ENCODE measurements around the gene BUB1. TPM values are rescaled to one million over a fixed set of nuclear protein-coding genes. Genes with fewer than 3 reads are reported as not detected.
"Not testable (repeated sequence)": the region's sequence is repeated elsewhere in the genome, so short reads cannot be mapped to it uniquely, and the experiment has no call there.

BUB1 gene
- total RNA-seq, 1 donor from 2014 or later = 80.4 TPM

DNA sequence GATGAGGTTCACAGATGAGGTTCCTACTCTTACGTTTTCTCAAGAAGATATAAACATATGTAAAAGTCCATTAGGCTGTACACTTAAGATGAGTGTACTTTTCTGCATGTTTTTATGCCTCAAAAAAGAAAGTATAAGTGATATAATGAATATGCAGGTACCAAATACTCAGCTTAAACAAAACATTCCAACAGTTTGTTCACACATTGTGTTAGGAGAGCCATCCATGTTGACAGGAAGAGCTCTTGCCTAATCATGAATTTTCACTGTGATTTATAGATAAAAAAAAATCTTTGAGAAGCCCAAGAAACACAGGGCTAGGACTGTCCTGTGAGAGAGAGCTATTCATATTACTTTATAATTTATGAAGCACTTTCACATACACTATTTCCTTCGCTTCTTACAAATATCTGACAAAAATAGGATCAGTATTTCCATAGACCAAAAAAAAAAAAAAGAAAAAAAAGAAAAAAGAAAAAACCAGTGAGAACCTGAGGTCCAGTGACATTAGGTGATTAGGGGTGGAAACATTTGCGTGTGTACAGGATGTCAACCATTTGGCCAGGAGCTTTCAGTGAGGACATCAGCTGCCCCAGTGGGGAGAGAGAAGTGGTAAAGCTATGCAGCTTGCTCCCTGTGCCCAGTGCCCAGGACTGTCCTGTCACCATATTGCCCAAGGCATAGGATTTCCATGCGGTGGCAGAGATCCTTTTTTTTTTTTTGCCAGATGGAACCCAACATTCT, 38.7 kb downstream of the BUB1 start:
- TF ChIP-seq, protein P1, sequence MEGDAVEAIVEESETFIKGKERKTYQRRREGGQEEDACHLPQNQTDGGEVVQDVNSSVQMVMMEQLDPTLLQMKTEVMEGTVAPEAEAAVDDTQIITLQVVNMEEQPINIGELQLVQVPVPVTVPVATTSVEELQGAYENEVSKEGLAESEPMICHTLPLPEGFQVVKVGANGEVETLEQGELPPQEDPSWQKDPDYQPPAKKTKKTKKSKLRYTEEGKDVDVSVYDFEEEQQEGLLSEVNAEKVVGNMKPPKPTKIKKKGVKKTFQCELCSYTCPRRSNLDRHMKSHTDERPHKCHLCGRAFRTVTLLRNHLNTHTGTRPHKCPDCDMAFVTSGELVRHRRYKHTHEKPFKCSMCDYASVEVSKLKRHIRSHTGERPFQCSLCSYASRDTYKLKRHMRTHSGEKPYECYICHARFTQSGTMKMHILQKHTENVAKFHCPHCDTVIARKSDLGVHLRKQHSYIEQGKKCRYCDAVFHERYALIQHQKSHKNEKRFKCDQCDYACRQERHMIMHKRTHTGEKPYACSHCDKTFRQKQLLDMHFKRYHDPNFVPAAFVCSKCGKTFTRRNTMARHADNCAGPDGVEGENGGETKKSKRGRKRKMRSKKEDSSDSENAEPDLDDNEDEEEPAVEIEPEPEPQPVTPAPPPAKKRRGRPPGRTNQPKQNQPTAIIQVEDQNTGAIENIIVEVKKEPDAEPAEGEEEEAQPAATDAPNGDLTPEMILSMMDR (conservative IDR thresholded peaks at IDR 0.05) = no peak
- H3K36me3 Mint-ChIP-seq (ENCODE audit: low read depth) = peaks cover 39% of the 10 kb centered on the region
- DNase-seq (ENCODE audit: low read depth, low spot score) = no peak
- no peaks in the 10 kb centered on the region for H3K9me3 Mint-ChIP-seq
- no peak overlapping the region for H3K4me3 Mint-ChIP-seq
- H3K27me3 Mint-ChIP-seq (ENCODE audit: low read depth) = no peaks in the 10 kb centered on the region
- H3K4me1 Mint-ChIP-seq = no peaks in the 10 kb centered on the region
- H3K27ac Mint-ChIP-seq (ENCODE audit: unreplicated experiment) = no peak overlapping the region

DNA sequence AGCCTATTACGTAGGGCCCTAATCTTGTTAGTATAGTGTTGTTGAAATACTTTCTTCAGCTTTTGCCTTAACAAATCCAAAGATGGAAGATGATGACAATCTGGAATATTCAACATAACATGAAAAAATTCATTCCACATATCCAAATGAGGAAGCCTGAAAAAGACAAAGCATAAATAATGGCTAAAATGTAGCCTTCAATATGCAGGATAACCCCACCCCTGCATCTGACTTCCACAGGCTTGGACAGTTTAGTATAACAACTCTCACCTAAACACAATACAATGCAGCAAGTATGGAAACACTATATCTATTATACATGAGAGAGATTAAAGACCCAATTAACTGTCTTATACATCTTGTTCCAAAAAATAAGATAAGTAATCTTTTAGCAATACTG, 39.9 kb downstream of the BUB1 start:
- no peaks in the 10 kb centered on the region for H3K27me3 Mint-ChIP-seq (ENCODE audit: low read depth)
- no peaks in the 10 kb centered on the region for H3K9me3 Mint-ChIP-seq
- no peak overlapping the region for H3K4me3 Mint-ChIP-seq
- H3K4me1 Mint-ChIP-seq = no peaks in the 10 kb centered on the region
- H3K27ac Mint-ChIP-seq (ENCODE audit: unreplicated experiment) = no peak overlapping the region
- no peak for DNase-seq (ENCODE audit: low read depth, low spot score)
- TF ChIP-seq, protein P1 (conservative IDR thresholded peaks at IDR 0.05) = no peak
- H3K36me3 Mint-ChIP-seq (ENCODE audit: low read depth) = peaks cover 36% of the 10 kb centered on the region

DNA sequence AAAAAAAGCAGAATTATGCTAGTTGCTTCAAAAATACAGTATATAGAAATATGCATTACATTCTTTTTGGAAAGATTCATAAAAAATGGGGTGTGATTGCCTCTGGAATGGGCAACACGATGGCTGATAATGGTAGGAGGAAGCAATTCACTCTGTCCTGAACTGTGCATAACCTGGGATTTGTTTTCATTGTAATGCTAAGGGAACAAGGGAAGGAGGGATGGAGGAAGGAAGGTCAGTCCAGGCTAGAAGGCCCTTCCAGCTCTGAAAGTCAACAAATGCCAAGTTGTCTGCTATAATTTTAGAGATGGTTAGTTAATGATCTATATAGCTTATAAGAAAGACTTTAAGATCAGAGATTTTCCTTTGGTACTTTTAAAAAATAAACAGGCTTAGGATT, 40.8 kb downstream of the BUB1 start:
- Mint-ChIP-seq H3K36me3 (ENCODE audit: low read depth) (peaks cover 32% of the 10 kb centered on the region), H3K27me3 (ENCODE audit: low read depth) (no peaks in the 10 kb centered on the region), H3K4me3 (no peak overlapping the region), H3K9me3 (no peaks in the 10 kb centered on the region), H3K4me1 (no peaks in the 10 kb centered on the region), H3K27ac (ENCODE audit: unreplicated experiment) (no peak overlapping the region)
- TF ChIP-seq, protein P1 (conservative IDR thresholded peaks at IDR 0.05) = no peak
- DNase-seq (ENCODE audit: low read depth, low spot score) = no peak

DNA sequence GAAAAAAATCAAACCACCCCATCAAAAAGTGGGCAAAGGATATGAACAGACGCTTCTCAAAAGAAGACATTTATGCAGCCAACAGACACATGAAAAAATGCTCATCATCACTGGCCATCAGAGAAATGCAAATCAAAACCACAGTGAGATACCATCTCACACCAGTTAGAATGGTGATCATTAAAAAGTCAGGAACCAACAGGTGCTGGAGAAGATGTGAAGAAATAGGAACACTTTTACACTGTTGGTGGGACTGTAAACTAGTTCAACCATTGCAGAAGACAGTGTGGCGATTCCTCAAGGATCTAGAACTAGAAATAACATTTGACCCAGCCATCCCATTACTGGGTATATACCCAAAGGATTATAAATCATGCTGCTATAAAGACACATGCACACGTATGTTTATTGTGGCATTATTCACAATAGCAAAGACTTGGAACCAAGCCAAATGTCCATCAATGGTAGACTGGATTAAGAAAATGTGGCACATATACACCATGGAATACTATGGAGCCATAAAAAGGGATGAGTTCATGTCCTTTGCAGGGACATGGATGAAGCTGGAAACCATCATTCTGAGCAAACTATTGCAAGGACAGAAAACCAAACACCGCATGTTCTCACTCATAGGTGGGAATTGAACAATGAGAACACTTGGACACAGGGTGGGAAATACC, 41.8 kb downstream of the BUB1 start:
- not testable (repeated sequence) for H3K9me3 Mint-ChIP-seq; H3K27ac Mint-ChIP-seq (ENCODE audit: unreplicated experiment); DNase-seq (ENCODE audit: low read depth, low spot score); H3K4me3 Mint-ChIP-seq; H3K4me1 Mint-ChIP-seq; H3K27me3 Mint-ChIP-seq (ENCODE audit: low read depth)
- H3K36me3 Mint-ChIP-seq (ENCODE audit: low read depth) = peaks cover 32% of the 10 kb centered on the region

DNA sequence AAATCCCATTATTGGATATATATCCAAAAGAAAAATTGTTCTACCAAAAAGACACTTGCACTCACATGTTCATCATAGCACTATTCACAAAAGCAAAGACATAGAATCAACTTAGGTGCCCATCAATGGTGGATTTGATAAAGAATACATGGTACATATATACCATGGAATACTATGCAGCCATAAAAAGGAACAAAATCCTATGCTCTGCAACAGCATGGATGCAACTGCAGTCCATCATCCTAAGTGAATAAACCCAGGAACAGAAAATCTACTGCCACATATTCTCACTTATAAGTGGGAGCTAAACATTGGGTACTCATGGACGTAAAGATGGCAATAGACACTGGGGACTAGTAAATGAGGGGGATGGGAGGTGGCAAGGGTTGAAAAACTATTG, 50.5 kb downstream of the BUB1 start:
- DNase-seq (ENCODE audit: low read depth, low spot score); H3K4me3 Mint-ChIP-seq: not testable (repeated sequence)

DNA sequence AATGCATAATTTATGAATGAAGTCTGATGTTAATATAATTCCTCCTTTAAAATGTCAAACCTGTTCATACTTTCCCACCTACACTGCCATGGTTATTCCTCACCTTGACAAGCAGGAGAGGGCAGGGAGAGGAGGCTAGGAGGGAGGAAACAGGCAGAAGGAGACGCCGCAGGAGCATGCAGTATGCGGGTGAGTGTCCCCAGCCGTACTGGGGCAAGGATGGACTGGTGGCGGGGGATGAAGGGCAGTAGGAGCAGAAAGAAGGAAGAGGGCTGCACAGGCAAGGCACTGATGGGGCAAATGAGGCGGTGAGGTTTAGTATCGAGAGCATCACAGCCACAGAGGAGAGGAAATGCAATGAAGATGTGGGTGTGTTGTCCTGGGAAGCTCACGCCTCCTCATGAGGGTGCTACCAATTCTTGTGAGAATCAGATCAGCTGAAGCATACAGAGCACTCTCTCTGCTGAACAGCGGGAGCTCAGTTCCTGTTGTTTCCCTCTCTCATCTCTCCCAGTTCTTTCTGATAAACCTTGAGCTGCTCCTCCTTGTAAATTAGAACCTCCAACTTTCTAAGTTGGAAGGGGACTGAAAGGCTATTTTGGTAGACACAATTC, 58.4 kb downstream of the BUB1 start:
- not testable (repeated sequence) for H3K9me3 Mint-ChIP-seq; H3K27ac Mint-ChIP-seq (ENCODE audit: unreplicated experiment); H3K27me3 Mint-ChIP-seq (ENCODE audit: low read depth); H3K4me1 Mint-ChIP-seq; DNase-seq (ENCODE audit: low read depth, low spot score); H3K36me3 Mint-ChIP-seq (ENCODE audit: low read depth); H3K4me3 Mint-ChIP-seq

More for the DNA sequence above, 50.5 kb downstream of the BUB1 start:
- not testable (repeated sequence) for H3K27me3 Mint-ChIP-seq (ENCODE audit: low read depth); H3K9me3 Mint-ChIP-seq; H3K4me1 Mint-ChIP-seq; H3K27ac Mint-ChIP-seq (ENCODE audit: unreplicated experiment); H3K36me3 Mint-ChIP-seq (ENCODE audit: low read depth)

DNA sequence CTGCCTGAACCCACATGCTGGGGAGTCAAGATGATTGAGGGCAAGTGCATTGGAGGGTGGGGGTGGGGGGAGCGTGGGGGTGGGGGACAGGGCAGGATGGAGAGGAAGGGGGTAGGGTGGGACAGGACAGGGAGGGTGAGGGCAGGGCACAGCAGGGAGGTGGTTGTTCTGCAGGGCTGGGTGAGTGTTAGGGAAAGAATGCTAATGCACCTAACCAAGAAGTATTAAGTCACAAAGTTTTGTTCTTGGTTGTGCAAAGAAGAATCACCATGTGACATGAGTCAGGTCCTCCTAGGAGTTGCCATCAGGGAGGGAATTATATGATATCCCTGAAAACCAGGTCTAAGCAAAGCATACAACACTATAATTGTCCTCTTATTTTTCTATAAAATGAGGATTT, 63.9 kb downstream of the BUB1 start:
- not testable (repeated sequence) for H3K27ac Mint-ChIP-seq (ENCODE audit: unreplicated experiment); H3K4me3 Mint-ChIP-seq

DNA sequence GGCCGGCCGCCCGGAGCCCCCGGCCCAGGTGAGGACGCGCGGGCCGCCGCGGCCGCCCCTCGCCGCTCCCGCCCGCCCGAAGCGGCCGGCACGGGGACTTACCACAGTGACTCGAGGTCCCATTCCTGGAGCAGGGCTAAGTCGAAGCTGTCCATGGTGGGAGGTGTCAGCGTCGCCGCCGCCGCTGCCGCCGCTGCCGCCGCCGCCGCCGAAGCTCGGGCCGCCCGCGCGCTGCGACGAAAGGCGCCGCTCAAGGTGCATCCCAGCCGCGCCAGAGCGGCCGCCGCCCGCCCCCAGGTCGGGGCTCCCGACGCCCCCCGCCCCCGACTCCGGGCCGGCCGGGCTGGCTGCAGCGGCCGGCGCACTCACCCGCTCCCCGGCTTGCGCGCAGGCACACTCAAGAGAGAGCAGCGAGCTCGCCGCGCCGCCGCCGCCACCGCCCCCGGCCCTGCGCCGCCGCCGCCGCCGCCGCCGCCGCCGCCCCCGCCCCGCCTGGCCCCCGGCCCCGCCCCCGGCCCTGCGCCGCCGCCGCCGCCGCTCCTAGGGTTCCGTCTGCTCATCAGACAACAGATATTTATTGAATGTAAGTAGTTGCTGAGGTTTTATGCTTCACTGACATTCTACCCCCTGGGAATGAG, 67.1 kb downstream of the BUB1 start:
- not testable (repeated sequence) for H3K9me3 Mint-ChIP-seq; H3K36me3 Mint-ChIP-seq (ENCODE audit: low read depth); H3K27ac Mint-ChIP-seq (ENCODE audit: unreplicated experiment); H3K4me1 Mint-ChIP-seq; H3K27me3 Mint-ChIP-seq (ENCODE audit: low read depth)
- H3K4me3 Mint-ChIP-seq = peak overlapping the region; percentile 65
- peak; percentile 14 for DNase-seq (ENCODE audit: low read depth, low spot score)

More for the DNA sequence above, 63.9 kb downstream of the BUB1 start:
- not testable (repeated sequence) for DNase-seq (ENCODE audit: low read depth, low spot score); H3K9me3 Mint-ChIP-seq; H3K36me3 Mint-ChIP-seq (ENCODE audit: low read depth); H3K27me3 Mint-ChIP-seq (ENCODE audit: low read depth); H3K4me1 Mint-ChIP-seq

DNA sequence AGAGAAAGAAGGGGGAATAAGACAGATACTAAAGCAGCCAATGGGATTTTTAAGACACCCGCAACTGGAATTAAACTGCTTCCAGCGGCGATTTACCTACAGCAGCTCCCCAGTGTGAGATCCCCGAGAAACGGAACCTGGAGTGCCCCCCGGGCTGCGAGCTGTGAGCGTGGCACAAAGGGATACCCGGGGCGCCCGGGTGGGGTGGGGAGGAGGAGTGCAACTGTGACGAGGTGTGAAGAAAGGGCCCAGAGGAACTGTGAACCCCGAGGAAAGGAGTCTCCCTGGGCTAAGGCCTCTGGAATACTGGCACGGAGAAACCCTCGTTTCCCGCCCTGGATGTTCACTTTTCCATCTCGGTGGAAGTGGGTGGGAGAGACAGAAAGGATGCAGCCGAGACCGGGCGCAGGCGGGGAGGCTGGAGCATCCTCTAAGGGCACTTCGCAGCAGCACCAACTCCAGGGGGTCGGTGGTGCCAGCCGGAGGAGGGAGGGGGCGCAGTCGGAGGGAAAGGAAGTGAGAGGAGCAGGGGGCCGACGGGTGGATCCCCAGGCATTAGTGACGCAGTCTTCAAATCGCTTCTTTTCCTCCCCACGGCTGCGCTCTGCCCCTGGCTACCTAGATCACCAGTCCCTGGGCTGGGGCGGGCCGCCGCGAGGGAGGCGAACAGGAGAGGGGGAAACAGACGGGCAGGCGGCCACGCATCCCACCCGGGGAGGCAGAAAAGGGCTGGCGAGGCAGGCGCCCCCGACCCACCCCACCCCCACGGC, 67.8 kb downstream of the BUB1 start:
- peaks cover 11% of the 10 kb centered on the region for H3K27me3 Mint-ChIP-seq (ENCODE audit: low read depth)
- H3K27ac Mint-ChIP-seq (ENCODE audit: unreplicated experiment); H3K4me3 Mint-ChIP-seq; H3K9me3 Mint-ChIP-seq; H3K4me1 Mint-ChIP-seq; H3K36me3 Mint-ChIP-seq (ENCODE audit: low read depth); DNase-seq (ENCODE audit: low read depth, low spot score): not testable (repeated sequence)
